HL-60 (cell line): ENCODE results near the gene CYP27C1.

Source experiments
- DNase-seq, 2 experiments: peaks; one replicate each; pipeline ENCODE4 v3.0.0-alpha.2; 2010 to 2020; ENCODE audit warnings: low read depth in 1 of 2, low spot score in 1 of 2
- H3K27ac ChIP-seq: fragments of 250-450 bp; sonication (Bioruptor Pico); replicated peaks from 2 replicates; pipeline ENCODE4 v1.5.1; 2020; ENCODE audit warnings: mild to moderate bottlenecking, moderate library complexity
- H3K27me3 ChIP-seq: fragments of 250-450 bp; sonication (Bioruptor Pico); 2 replicates; pipeline ENCODE4 v1.5.1; 2021; ENCODE audit warnings: mild to moderate bottlenecking, moderate library complexity; ENCODE audit not compliant: insufficient read depth, poor library complexity, severe bottlenecking
- H3K4me3 ChIP-seq: replicated peaks from 2 replicates; pipeline ENCODE4 v1.5.1; 2011; ENCODE audit warnings: mild to moderate bottlenecking, control low read depth, low read length; ENCODE audit not compliant: insufficient read depth
- GABPA ChIP-seq: IDR thresholded peaks from 2 replicates; pipeline ENCODE4 v1.6.1; 2012; ENCODE audit warnings: low read depth
- POLR2AphosphoS5 ChIP-seq: IDR thresholded peaks from 2 replicates; pipeline ENCODE4 v1.6.1; 2012; ENCODE audit warnings: low read depth
- SPI1 ChIP-seq: IDR thresholded peaks from 2 replicates; pipeline ENCODE4 v1.6.1; 2012; ENCODE audit warnings: low read depth, mild to moderate bottlenecking, borderline replicate concordance
- TF ChIP-seq, protein P1 (sequence below): IDR thresholded peaks from 2 replicates; pipeline ENCODE4 v1.6.1; 2012; ENCODE audit warnings: low read depth; ENCODE audit not compliant: insufficient replicate concordance
- TF ChIP-seq, protein P2 (sequence below): IDR thresholded peaks from one replicate; pipeline ENCODE4 v1.5.1; 2011; ENCODE audit warnings: low read length, control low read depth, inconsistent platforms; ENCODE audit not compliant: insufficient read depth

The CYP27C1 gene

DNA sequence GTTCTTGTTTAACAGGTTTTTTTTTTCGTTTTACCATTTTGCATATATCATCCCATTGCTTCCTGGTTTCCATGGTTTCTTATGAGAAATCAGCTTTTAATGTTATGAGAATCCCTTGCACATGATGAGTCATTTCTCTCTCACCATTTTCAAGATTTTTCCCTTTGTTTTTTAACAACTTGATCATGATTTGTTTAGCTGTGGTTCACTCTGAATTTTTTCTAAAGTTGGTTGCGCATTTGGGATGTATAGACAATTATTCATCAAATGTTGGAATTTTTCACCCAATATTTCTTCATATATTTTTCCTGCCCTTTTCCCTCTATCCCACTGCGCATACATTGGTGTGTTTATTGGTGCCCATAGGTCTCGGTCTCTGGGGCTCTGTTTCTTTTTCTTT lies 70.7 kb downstream of the CYP27C1 start:
- Histone ChIP-seq H3K4me3 (no peak overlapping the region), H3K27me3 (no peaks in the 10 kb centered on the region), H3K27ac (no peak overlapping the region)
- TF ChIP-seq GABPA (no peak), POLR2AphosphoS5 (no peak), SPI1 (no peak)
- TF ChIP-seq, protein P1, sequence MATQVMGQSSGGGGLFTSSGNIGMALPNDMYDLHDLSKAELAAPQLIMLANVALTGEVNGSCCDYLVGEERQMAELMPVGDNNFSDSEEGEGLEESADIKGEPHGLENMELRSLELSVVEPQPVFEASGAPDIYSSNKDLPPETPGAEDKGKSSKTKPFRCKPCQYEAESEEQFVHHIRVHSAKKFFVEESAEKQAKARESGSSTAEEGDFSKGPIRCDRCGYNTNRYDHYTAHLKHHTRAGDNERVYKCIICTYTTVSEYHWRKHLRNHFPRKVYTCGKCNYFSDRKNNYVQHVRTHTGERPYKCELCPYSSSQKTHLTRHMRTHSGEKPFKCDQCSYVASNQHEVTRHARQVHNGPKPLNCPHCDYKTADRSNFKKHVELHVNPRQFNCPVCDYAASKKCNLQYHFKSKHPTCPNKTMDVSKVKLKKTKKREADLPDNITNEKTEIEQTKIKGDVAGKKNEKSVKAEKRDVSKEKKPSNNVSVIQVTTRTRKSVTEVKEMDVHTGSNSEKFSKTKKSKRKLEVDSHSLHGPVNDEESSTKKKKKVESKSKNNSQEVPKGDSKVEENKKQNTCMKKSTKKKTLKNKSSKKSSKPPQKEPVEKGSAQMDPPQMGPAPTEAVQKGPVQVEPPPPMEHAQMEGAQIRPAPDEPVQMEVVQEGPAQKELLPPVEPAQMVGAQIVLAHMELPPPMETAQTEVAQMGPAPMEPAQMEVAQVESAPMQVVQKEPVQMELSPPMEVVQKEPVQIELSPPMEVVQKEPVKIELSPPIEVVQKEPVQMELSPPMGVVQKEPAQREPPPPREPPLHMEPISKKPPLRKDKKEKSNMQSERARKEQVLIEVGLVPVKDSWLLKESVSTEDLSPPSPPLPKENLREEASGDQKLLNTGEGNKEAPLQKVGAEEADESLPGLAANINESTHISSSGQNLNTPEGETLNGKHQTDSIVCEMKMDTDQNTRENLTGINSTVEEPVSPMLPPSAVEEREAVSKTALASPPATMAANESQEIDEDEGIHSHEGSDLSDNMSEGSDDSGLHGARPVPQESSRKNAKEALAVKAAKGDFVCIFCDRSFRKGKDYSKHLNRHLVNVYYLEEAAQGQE: no peak
- TF ChIP-seq, protein P2, sequence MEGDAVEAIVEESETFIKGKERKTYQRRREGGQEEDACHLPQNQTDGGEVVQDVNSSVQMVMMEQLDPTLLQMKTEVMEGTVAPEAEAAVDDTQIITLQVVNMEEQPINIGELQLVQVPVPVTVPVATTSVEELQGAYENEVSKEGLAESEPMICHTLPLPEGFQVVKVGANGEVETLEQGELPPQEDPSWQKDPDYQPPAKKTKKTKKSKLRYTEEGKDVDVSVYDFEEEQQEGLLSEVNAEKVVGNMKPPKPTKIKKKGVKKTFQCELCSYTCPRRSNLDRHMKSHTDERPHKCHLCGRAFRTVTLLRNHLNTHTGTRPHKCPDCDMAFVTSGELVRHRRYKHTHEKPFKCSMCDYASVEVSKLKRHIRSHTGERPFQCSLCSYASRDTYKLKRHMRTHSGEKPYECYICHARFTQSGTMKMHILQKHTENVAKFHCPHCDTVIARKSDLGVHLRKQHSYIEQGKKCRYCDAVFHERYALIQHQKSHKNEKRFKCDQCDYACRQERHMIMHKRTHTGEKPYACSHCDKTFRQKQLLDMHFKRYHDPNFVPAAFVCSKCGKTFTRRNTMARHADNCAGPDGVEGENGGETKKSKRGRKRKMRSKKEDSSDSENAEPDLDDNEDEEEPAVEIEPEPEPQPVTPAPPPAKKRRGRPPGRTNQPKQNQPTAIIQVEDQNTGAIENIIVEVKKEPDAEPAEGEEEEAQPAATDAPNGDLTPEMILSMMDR: no peak
- DNase-seq: no peak

DNA sequence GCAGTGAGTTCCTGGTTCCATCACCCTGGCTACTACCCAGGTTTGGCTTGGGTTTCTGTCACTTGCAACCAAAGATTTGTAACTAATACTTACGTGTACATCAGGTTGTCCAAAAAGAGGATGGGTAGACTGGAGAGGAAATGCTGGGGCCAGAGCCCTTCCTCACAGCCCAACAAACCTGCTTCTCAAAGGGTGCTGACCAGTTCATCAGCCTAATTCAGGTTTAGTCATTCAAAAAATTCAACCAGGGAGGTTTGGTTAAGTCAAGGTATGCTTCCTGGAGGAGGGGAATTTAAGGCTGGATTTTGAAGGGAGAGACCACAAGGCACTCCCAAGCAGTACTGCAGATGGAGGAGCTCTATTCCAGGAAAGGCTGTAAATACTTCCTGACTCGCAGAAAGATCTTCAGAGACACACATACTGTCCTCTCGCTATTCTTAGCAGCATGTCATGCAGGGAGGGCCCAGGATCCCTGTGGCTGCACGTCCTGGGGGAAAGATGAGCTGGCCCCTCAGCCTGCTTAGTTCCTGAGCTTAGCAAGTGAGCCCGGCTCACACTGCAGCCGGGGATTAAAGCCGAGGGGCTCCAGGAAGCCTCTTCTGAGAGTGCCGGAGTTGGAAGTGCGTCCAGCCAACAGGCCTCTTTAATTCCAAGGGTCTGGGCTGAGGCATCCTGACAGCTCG lies 73.1 kb downstream of the CYP27C1 start:
- DNase-seq: no peak
- Histone ChIP-seq H3K4me3 (no peak overlapping the region), H3K27ac (no peak overlapping the region)

DNA sequence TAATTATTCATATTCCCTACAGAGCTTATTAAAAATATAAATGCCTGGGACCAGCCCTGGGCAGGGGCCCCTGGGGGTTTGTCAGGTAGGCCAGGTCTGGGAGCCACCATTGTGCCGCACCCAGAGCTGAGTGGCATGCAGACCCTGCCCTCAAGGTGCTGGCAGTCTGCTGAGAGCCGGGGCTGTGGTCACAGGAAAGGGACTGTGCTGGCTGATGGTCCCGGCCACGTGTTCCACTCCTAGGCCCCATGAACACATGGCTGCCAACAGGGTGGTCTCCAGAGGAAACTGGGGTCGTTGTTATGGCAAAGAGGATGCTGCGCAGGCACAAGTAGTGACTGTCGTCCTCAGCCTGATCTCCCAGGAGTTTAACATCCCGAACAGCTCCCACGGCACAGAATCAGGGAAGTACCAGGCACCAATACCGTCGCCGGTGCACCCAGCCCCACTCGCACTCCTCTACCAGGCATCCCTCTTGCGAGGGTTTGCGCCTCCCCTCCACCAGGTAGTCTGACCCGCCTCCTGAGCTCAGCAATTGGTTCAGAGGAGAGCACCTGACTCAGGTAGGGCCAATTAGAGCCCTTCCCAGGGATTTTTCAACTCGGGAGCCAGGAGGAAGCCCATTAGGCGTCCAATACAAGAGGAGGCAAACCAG lies 73.9 kb downstream of the CYP27C1 start:
- Histone ChIP-seq H3K27me3 (no peaks in the 10 kb centered on the region), H3K4me3 (no peak overlapping the region), H3K27ac (no peak overlapping the region)
- no peak for TF ChIP-seq GABPA
- TF ChIP-seq POLR2AphosphoS5: no peak
- TF ChIP-seq, protein P1: no peak
- TF ChIP-seq, protein P2: no peak
- no peak for DNase-seq

More for the DNA sequence above, 73.1 kb downstream of the CYP27C1 start:
- no peaks in the 10 kb centered on the region for H3K27me3 ChIP-seq
- TF ChIP-seq SPI1 (no peak), GABPA (no peak), POLR2AphosphoS5 (no peak)
- TF ChIP-seq, protein P1: no peak
- TF ChIP-seq, protein P2: no peak
